ENCODE data around the gene FAM168A.

FAM168A gene

DNA sequence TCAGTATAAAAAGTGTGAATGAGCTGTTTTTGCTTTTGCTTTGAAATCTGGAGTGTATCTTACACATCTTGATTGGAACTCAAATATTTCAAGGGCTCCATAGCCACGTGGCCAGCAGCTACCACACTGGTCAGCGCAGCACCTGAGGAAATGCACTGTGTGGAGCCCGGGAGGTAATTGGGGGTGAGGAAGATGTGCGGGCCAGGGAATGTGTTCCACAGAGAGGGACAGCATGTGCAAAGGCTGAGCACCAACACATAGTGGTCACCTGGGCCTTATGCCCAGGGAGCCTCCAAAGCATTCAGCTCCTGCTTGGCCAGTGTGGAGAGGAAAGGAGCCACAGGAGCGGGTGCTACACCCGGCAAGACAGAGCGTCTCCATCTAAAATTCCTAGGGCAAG lies 200.9 kb downstream of the FAM168A start:
- no peak overlapping the region for H3K4me3 Mint-ChIP-seq
- DNase-seq: no peak
- H3K27me3 Mint-ChIP-seq: no peaks in the 10 kb centered on the region
- H3K4me1 Mint-ChIP-seq: no peaks in the 10 kb centered on the region
- CTCF ChIA-PET: interaction anchor here (1.1 to 7.3 kb wide), 3 partner anchors 13 to 265 kb away, joined by 3 to 49 read pairs (median 15); no protein-coding TSS in a partner anchor
- peaks cover 15% of the 10 kb centered on the region for H3K36me3 Mint-ChIP-seq
- no peak overlapping the region for H3K27ac Mint-ChIP-seq
- no peaks in the 10 kb centered on the region for H3K9me3 Mint-ChIP-seq

- H3K27ac Mint-ChIP-seq: no peak overlapping the region
- no peak for DNase-seq
- no peaks in the 10 kb centered on the region for H3K4me1 Mint-ChIP-seq
- CTCF ChIA-PET: interaction anchor here (0.6 to 7.3 kb wide), 5 partner anchors 8 to 265 kb away, joined by 3 to 49 read pairs (median 4); no protein-coding TSS in a partner anchor
- H3K36me3 Mint-ChIP-seq: peaks cover 15% of the 10 kb centered on the region
- no peaks in the 10 kb centered on the region for H3K27me3 Mint-ChIP-seq
- H3K4me3 Mint-ChIP-seq: no peak overlapping the region
- H3K9me3 Mint-ChIP-seq: no peaks in the 10 kb centered on the region
These were observed 201.5 kb downstream of the FAM168A start for GRCh38 chr11:73396251-73396930.

DNA sequence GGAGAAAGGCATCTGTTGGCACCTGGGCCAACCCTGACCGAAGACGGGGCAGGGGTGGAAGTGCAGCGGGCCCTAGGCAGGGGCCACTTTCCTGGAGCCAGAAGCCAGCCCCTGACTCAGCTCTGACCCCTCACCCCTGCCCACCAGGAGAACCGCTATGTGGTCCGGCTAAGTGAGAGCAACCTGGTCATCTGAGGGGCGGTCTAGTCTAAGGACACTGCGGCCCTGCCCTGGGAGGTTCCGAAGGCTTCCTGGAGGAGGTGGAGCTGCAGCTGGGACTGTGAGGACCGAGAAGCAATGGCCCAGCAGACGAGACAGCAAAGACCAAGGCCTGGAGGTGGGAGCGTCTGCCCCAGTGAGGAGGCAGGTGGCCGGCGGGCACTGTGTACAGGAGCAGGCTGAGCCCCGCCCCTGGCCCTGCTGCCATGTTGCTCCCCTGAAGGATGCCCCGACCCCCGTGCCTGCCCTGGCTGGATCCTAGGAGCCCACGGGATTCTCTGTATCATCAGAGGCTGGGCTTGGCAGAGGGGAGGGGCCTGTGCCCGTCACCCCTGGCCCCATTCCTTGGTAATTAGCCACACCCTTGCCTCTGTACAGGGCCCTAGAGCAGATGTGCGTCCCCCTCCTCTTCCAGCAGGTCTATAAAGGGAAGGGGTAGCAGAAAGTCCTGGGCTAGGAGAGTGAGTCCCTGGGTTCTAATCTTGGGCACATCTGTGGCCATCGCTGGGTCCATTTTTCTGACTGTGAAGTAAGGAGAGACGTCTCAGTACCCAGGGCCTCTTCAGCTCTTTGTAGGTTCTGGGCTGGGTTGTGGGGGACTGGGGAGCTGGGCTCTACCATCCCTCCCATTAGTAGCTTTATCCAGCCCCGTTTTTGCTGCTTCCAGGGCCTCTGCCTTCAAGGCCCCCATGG lies 202.4 kb downstream of the FAM168A start:
- CTCF ChIA-PET: interaction anchor here (0.6 to 7.3 kb wide), 4 partner anchors 8 to 266 kb away, joined by 3 to 49 read pairs (median 10); no protein-coding TSS in a partner anchor
- Mint-ChIP-seq H3K27me3 (no peaks in the 10 kb centered on the region), H3K4me1 (no peaks in the 10 kb centered on the region), H3K4me3 (no peak overlapping the region), H3K36me3 (peaks cover 15% of the 10 kb centered on the region), H3K9me3 (no peaks in the 10 kb centered on the region), H3K27ac (no peak overlapping the region)
- no peak for DNase-seq

DNA sequence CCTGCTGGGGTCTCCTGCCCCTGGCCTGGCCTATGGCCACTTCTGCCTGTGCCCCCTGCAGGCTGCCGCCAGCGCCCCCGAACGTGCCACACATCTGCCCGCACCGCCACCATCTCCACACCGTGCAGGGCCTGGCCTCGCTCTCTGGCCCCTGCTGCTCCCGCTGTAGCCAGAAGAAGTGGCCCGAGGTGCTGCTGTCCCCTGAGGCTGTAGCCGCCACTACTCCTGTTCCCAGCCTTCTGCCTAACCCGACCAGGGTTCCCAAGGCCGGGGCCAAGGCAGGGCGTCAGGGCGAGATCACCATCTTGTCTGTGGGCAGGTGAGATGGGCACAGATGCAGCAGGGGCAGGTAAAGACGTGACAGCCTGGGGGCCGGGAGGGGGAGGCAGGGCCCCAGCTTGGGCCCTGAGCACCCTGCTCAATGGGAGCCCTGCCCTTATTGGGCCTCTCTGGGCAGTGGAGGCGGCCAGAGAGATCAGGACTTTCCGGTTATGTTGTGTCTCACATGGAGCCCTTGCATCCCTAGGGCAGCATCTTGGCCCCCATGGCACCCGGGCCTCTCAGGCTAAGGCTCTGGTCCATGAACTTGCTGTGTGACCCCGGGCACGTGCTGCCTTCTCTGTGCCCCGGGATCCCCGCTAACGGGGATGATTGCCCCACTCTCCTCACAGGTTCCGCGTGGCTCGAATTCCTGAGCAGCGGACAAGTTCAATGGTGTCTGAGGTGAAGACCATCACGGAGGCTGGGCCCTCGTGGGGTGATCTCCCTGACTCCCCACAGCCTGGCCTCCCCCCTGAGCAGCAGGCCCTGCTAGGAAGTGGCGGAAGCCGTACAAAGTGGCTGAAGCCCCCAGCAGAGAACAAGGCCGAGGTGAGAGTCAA lies 203.3 kb downstream of the FAM168A start:
- no peak for DNase-seq
- peaks cover 15% of the 10 kb centered on the region for H3K36me3 Mint-ChIP-seq
- H3K27me3 Mint-ChIP-seq: no peaks in the 10 kb centered on the region
- no peaks in the 10 kb centered on the region for H3K4me1 Mint-ChIP-seq
- CTCF ChIA-PET: interaction anchor here (1.1 to 7.3 kb wide), 7 partner anchors 15 to 87 kb away, joined by 3 to 62 read pairs (median 7); partner anchors contain the start of gene ARHGEF17
- H3K27ac Mint-ChIP-seq: no peak overlapping the region
- no peak overlapping the region for H3K4me3 Mint-ChIP-seq
- H3K9me3 Mint-ChIP-seq: no peaks in the 10 kb centered on the region

GRCh38 chr11:73393479-73394415 lies 204.2 kb downstream of the FAM168A start:
- no peak overlapping the region for H3K4me3 Mint-ChIP-seq
- peak overlapping the region; percentile 61 for H3K27ac Mint-ChIP-seq
- H3K27me3 Mint-ChIP-seq: no peaks in the 10 kb centered on the region
- no peaks in the 10 kb centered on the region for H3K9me3 Mint-ChIP-seq
- H3K4me1 Mint-ChIP-seq: no peaks in the 10 kb centered on the region
- CTCF ChIA-PET: interaction anchor here (0.7 to 2.4 kb wide), 20 partner anchors 9 to 267 kb away, joined by 3 to 62 read pairs (median 4); partner anchors contain the start of gene ARHGEF17
- DNase-seq: peak; percentile 82
- peaks cover 16% of the 10 kb centered on the region for H3K36me3 Mint-ChIP-seq

- DNase-seq: no peak
- Mint-ChIP-seq H3K36me3 (peaks cover 16% of the 10 kb centered on the region), H3K4me3 (no peak overlapping the region), H3K9me3 (no peaks in the 10 kb centered on the region), H3K4me1 (peaks cover 5% of the 10 kb centered on the region), H3K27ac (peak overlapping the region; percentile 61), H3K27me3 (no peaks in the 10 kb centered on the region)
- CTCF ChIA-PET: interaction anchor here (0.7 to 2.4 kb wide), 19 partner anchors 8 to 268 kb away, joined by 3 to 62 read pairs (median 5); partner anchors contain the start of gene ARHGEF17
These were observed 204.9 kb downstream of the FAM168A start for GRCh38 chr11:73393011-73393380.

- Mint-ChIP-seq H3K4me3 (no peak overlapping the region), H3K27me3 (no peaks in the 10 kb centered on the region), H3K36me3 (peaks cover 16% of the 10 kb centered on the region), H3K27ac (no peak overlapping the region), H3K4me1 (peaks cover 9% of the 10 kb centered on the region), H3K9me3 (no peaks in the 10 kb centered on the region)
- no peak for DNase-seq
- CTCF ChIA-PET: interaction anchor here (0.7 to 2.4 kb wide), 17 partner anchors 7 to 269 kb away, joined by 3 to 62 read pairs (median 5); partner anchors contain the start of gene ARHGEF17
These were observed 205.6 kb downstream of the FAM168A start for GRCh38 chr11:73392108-73393010.

GRCh38 chr11:73391665-73392064 lies 206.2 kb downstream of the FAM168A start:
- peaks cover 16% of the 10 kb centered on the region for H3K4me1 Mint-ChIP-seq
- CTCF ChIA-PET: interaction anchor here (0.8 to 2.4 kb wide), 2 partner anchors 41 to 269 kb away, joined by 4 to 9 read pairs; no protein-coding TSS in a partner anchor
- no peak overlapping the region for H3K27ac Mint-ChIP-seq
- no peaks in the 10 kb centered on the region for H3K9me3 Mint-ChIP-seq
- H3K36me3 Mint-ChIP-seq: peaks cover 13% of the 10 kb centered on the region
- DNase-seq: no peak
- H3K27me3 Mint-ChIP-seq: no peaks in the 10 kb centered on the region
- H3K4me3 Mint-ChIP-seq: no peak overlapping the region

GRCh38 chr11:73390601-73391565 lies 207.0 kb downstream of the FAM168A start:
- Mint-ChIP-seq H3K4me1 (peaks cover 24% of the 10 kb centered on the region), H3K27me3 (no peaks in the 10 kb centered on the region), H3K4me3 (no peak overlapping the region), H3K36me3 (peaks cover 13% of the 10 kb centered on the region), H3K27ac (no peak overlapping the region), H3K9me3 (no peaks in the 10 kb centered on the region)
- DNase-seq: no peak
- CTCF ChIA-PET: interaction anchor here (1.3 to 1.4 kb wide), 2 partner anchors 11 to 40 kb away, joined by 4 to 9 read pairs; no protein-coding TSS in a partner anchor

GRCh38 chr11:73389916-73390315 lies 208.0 kb downstream of the FAM168A start:
- no peaks in the 10 kb centered on the region for H3K27me3 Mint-ChIP-seq
- no peaks in the 10 kb centered on the region for H3K9me3 Mint-ChIP-seq
- H3K27ac Mint-ChIP-seq: no peak overlapping the region
- H3K4me3 Mint-ChIP-seq: no peak overlapping the region
- H3K36me3 Mint-ChIP-seq: peaks cover 11% of the 10 kb centered on the region
- DNase-seq: no peak
- peaks cover 33% of the 10 kb centered on the region for H3K4me1 Mint-ChIP-seq
- CTCF ChIA-PET: interaction anchor here (1.3 to 1.4 kb wide), 2 partner anchors 10 to 39 kb away, joined by 4 to 9 read pairs; no protein-coding TSS in a partner anchor

DNA sequence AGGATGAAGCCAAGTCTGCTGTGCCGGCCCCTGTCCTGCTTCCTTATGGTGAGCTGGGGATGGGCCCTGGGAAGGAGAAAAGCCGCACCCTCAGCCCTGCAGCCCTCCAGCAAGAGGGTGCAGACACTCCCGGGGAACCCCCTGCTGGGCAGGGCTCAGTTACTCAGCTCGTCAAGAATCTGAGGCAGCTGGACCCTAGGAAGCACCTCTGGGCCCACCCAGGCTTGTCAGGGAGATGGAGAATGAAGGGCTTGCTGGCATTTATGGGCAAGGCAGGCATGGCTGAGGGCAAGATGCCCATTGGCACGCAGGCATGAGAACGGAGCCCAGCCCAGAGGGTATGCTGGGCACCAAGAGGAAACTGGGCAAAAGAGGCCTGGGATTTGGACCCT lies 208.8 kb downstream of the FAM168A start:
- peaks cover 11% of the 10 kb centered on the region for H3K36me3 Mint-ChIP-seq
- CTCF ChIA-PET: interaction anchor here (1.3 to 1.4 kb wide), 2 partner anchors 10 to 38 kb away, joined by 4 to 9 read pairs; no protein-coding TSS in a partner anchor
- no peak for DNase-seq
- H3K4me3 Mint-ChIP-seq: no peak overlapping the region
- peaks cover 41% of the 10 kb centered on the region for H3K4me1 Mint-ChIP-seq
- peak overlapping the region; percentile 62 for H3K27ac Mint-ChIP-seq
- H3K9me3 Mint-ChIP-seq: no peaks in the 10 kb centered on the region
- H3K27me3 Mint-ChIP-seq: no peaks in the 10 kb centered on the region

Measured in activated naive CD4-positive, alpha-beta T cell treated with anti-CD3 and anti-CD28 coated beads, Interleukin-2, amount 10 ng/mL, durations not matched to agents 7 days and 5 days (primary cell).